CD4-positive, alpha-beta T cell (primary cell): ENCODE results near the gene ARF3. TPM values are rescaled to one million over a fixed set of nuclear protein-coding genes. Genes with fewer than 3 reads are reported as not detected.

Experiments
- ATAC-seq: fragments of 200-7000 bp; cut with Tn5 transposase; one replicate; pipeline ENCODE4 v1.10.0; 2022; ENCODE audit warnings: mild to moderate bottlenecking; ENCODE audit not compliant: poor library complexity
- CTCF ChIA-PET: fragments of 350-600 bp; sonication (Branson Sonifier 250); formaldehyde crosslinking; loops from one replicate; lab custom pipeline; 2021; ENCODE audit warnings: antibody characterized with exemption, inconsistent platforms; lab: Charles Lee
- POLR2A ChIA-PET: fragments of 350-600 bp; sonication (Branson Sonifier 250); formaldehyde crosslinking; loops from one replicate; lab custom pipeline; 2021; ENCODE audit warnings: antibody characterized with exemption, inconsistent platforms; lab: Charles Lee
- DNase-seq, 14 experiments: peaks; one replicate each; pipeline ENCODE4 v3.0.0-alpha.2; 2013 to 2020; ENCODE audit warnings: mixed read lengths in 2 of 14
- H3K27ac ChIP-seq, 2 donors: one replicate each; pipeline versions ENCODE4 v1.5.1 to v1.7.0; 2013; ENCODE audit warnings: low read length in 2 of 2, low read depth in 1 of 2, mild to moderate bottlenecking in 1 of 2
- H3K27me3 ChIP-seq, 2 experiments: 1 replicate in 1 of 2; 2 replicates in 1 of 2; pipeline versions ENCODE4 v1.6.1 to v1.7.0; 2013; ENCODE audit warnings: low read length in 2 of 2, control low read depth in 1 of 2, mild to moderate bottlenecking in 1 of 2, moderate library complexity in 1 of 2; ENCODE audit not compliant: insufficient read depth in 2 of 2, control insufficient read depth in 1 of 2
- H3K36me3 ChIP-seq: one replicate; pipeline ENCODE4 v1.6.1; 2013; ENCODE audit warnings: low read length, control low read depth; ENCODE audit not compliant: insufficient read depth
- H3K4me1 ChIP-seq: one replicate; pipeline ENCODE4 v1.6.1; 2013; ENCODE audit warnings: low read length, control low read depth; ENCODE audit not compliant: insufficient read depth
- H3K4me3 ChIP-seq: one replicate; pipeline ENCODE4 v1.5.1; 2013; ENCODE audit warnings: mild to moderate bottlenecking, low read length, moderate library complexity
- H3K9me3 ChIP-seq, 2 experiments: 1 replicate in 1 of 2; 2 replicates in 1 of 2; pipeline versions ENCODE4 v1.6.1 to v1.7.0; 2013; ENCODE audit warnings: low read length in 2 of 2, mild to moderate bottlenecking in 2 of 2, control low read depth in 1 of 2, moderate library complexity in 1 of 2; ENCODE audit not compliant: control insufficient read depth in 1 of 2, insufficient read depth in 1 of 2
- H3K27ac Mint-ChIP-seq: one replicate; pipeline ENCODE4 v1.8.0; 2020; ENCODE audit warnings: mixed read lengths
- H3K27me3 Mint-ChIP-seq: one replicate; pipeline ENCODE4 v1.8.0; 2021; ENCODE audit warnings: mixed read lengths
- H3K36me3 Mint-ChIP-seq: one replicate; pipeline ENCODE4 v1.8.0; 2021; ENCODE audit warnings: low read depth, mixed read lengths
- H3K4me1 Mint-ChIP-seq: one replicate; pipeline ENCODE4 v1.8.0; 2021; ENCODE audit warnings: low read depth, mixed read lengths
- H3K4me3 Mint-ChIP-seq: one replicate; pipeline ENCODE4 v1.8.0; 2020; ENCODE audit warnings: mild to moderate bottlenecking, mixed read lengths
- H3K9me3 Mint-ChIP-seq: one replicate; pipeline ENCODE4 v1.8.0; 2020; ENCODE audit warnings: mixed read lengths
- intact Hi-C, 2 experiments: fragments of 100-400 bp; cut with DNase I in 1 of 2; cut with micrococcal nuclease in 1 of 2; formaldehyde crosslinking; loops; one replicate each; pipeline versions ENCODE4 v1.15.1 to v1.9.0; 2023 to 2025; cut with DNase I, micrococcal nuclease
- total RNA-seq, 174 experiments: library from RNA in 2 of 174; stranded (reverse) in 2 of 174; gene quantifications; one replicate each; pipeline ENCODE4 v1.2.3 and lab custom pipeline; 2021 to 2026
- TF ChIP-seq, protein P1 (sequence below): fragments of 200-600 bp; IDR thresholded peaks from one replicate; pipeline ENCODE4 v1.8.0; 2022; ENCODE audit warnings: antibody characterized with exemption, mild to moderate bottlenecking

The ARF3 gene
- total RNA-seq, 2 experiments from 2014 or later, result 32.0 to 34.6 TPM

DNA sequence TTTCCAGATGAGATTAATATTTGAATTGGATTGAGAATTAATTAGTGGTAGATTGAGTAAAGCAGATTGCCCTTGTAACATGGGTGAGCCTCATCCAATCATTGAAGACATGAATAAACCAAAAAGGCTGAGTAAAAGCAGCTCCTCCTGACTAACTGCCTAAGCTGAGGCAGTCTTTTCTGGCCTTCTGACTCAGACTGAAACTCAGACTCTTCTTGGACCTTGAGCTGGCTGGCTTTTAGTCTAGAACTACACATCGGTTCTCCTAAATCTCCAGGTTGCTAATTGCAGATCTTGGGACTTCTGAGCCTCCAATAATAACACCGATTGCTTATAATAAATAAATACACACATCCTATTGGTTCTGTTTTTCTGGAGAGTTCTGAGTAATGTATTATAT lies 56.0 kb downstream of the ARF3 start:
- POLR2A ChIA-PET, result interaction anchor here (1.0 to 1.6 kb wide), 2 partner anchors 17 to 45 kb away, joined by 3 read pairs; no protein-coding TSS in a partner anchor

DNA sequence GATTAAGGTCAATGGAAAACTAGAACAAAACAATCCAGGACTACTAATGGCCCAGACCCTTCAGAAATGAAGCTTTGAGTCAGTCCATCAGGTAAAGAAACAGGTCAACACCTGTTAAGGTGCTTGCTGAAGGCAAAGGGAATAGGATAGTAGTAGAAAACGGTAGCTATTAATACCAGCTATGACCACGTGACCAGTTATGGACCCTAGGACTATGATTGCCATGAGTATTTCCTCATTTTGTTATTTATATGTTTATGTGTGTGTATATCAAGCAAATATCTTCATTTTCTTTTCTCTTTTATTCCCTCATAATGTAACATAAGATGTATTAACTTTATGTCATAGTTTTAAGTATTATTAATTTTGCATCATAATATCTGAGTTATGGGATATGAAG lies 57.6 kb downstream of the ARF3 start:
- Mint-ChIP-seq H3K9me3 (no peaks in the 10 kb centered on the region), H3K4me1 (peaks cover 4% of the 10 kb centered on the region), H3K36me3 (no peaks in the 10 kb centered on the region), H3K27me3 (peaks cover 5% of the 10 kb centered on the region), H3K4me3 (no peak overlapping the region), H3K27ac (no peak overlapping the region)
- intact Hi-C loops, result loop anchor here (5.0 kb wide), 2 partner anchors 88 to 98 kb away; partner anchors contain the start of gene DDN (in 1 of the 2)
- ATAC-seq (no peak), DNase-seq (no peak)
- CTCF ChIA-PET, result interaction anchor here (1.3 kb wide), 2 partner anchors 36 to 46 kb away, joined by 3 to 4 read pairs; no protein-coding TSS in a partner anchor
- H3K27ac ChIP-seq, result no peak overlapping the region
- POLR2A ChIA-PET, result no interaction called here
- no peaks in the 10 kb centered on the region for H3K36me3 ChIP-seq
- TF ChIP-seq, protein P1, sequence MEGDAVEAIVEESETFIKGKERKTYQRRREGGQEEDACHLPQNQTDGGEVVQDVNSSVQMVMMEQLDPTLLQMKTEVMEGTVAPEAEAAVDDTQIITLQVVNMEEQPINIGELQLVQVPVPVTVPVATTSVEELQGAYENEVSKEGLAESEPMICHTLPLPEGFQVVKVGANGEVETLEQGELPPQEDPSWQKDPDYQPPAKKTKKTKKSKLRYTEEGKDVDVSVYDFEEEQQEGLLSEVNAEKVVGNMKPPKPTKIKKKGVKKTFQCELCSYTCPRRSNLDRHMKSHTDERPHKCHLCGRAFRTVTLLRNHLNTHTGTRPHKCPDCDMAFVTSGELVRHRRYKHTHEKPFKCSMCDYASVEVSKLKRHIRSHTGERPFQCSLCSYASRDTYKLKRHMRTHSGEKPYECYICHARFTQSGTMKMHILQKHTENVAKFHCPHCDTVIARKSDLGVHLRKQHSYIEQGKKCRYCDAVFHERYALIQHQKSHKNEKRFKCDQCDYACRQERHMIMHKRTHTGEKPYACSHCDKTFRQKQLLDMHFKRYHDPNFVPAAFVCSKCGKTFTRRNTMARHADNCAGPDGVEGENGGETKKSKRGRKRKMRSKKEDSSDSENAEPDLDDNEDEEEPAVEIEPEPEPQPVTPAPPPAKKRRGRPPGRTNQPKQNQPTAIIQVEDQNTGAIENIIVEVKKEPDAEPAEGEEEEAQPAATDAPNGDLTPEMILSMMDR, result no peak
- H3K27me3 ChIP-seq, result no peaks in the 10 kb centered on the region
- no peak overlapping the region for H3K4me3 ChIP-seq
- H3K9me3 ChIP-seq, result no peaks in the 10 kb centered on the region
- H3K4me1 ChIP-seq, result peaks cover 13% of the 10 kb centered on the region

More for the DNA sequence above, 56.0 kb downstream of the ARF3 start:
- DNase-seq (no peak), ATAC-seq (no peak)
- intact Hi-C loops, result loop anchor here (5.0 kb wide), 2 partner anchors 86 to 96 kb away; partner anchors contain the start of gene DDN (in 1 of the 2)
- H3K27me3 Mint-ChIP-seq, result peaks cover 5% of the 10 kb centered on the region
- Histone ChIP-seq H3K9me3 (no peaks in the 10 kb centered on the region), H3K36me3 (no peaks in the 10 kb centered on the region), H3K27ac (no peak overlapping the region), H3K4me1 (peaks cover 13% of the 10 kb centered on the region), H3K4me3 (no peak overlapping the region), H3K27me3 (no peaks in the 10 kb centered on the region)
- no peaks in the 10 kb centered on the region for H3K36me3 Mint-ChIP-seq
- H3K4me1 Mint-ChIP-seq, result peaks cover 4% of the 10 kb centered on the region
- TF ChIP-seq, protein P1, result no peak
- H3K27ac Mint-ChIP-seq, result no peak overlapping the region
- H3K9me3 Mint-ChIP-seq, result no peaks in the 10 kb centered on the region
- CTCF ChIA-PET, result interaction anchor here (1.2 kb wide), 1 partner anchor 11 kb away, joined by 4 read pairs; no protein-coding TSS in a partner anchor
- H3K4me3 Mint-ChIP-seq, result no peak overlapping the region

DNA sequence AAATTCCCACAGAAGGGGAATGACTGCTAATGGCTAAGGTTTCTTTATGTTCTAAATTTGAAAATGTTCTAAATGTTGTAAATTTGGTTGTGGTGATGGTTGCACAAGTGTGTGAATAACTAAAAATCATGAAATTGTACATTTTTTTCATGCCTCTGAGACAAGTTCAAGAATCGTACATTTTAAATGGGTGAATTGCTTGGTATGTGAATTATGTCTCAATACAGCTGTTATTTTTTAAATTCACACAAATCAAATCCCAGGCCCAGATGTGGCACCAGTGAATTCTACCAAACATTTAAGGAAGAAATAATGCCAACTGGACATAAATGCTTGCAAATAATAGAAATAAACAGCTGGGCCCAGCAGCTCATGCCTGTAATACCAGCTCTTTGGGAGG lies 63.0 kb downstream of the ARF3 start:
- H3K9me3 ChIP-seq, result no peaks in the 10 kb centered on the region
- H3K4me1 Mint-ChIP-seq, result peaks cover 5% of the 10 kb centered on the region
- peaks cover 26% of the 10 kb centered on the region for H3K27me3 Mint-ChIP-seq
- H3K27ac ChIP-seq, result no peak overlapping the region
- H3K27ac Mint-ChIP-seq, result no peak overlapping the region
- intact Hi-C loops, result loop anchor here in 1 of 2 experiments (5.0 kb wide), 1 partner anchor 142 kb away; no protein-coding TSS in a partner anchor
- ATAC-seq (no peak), DNase-seq (no peak)
- TF ChIP-seq, protein P1, result no peak
- POLR2A ChIA-PET, result interaction anchor here (0.7 kb wide), 1 partner anchor 973 kb away, joined by 3 read pairs; no protein-coding TSS in a partner anchor
- H3K36me3 Mint-ChIP-seq, result no peaks in the 10 kb centered on the region
- H3K4me1 ChIP-seq, result peaks cover 10% of the 10 kb centered on the region
- H3K36me3 ChIP-seq, result no peaks in the 10 kb centered on the region
- CTCF ChIA-PET, result interaction anchor here (1.3 to 1.5 kb wide), 2 partner anchors 10 to 41 kb away, joined by 3 to 4 read pairs; a partner anchor contains a TSS
- no peak overlapping the region for H3K4me3 Mint-ChIP-seq
- no peaks in the 10 kb centered on the region for H3K9me3 Mint-ChIP-seq
- H3K4me3 ChIP-seq, result no peak overlapping the region
- H3K27me3 ChIP-seq, result peaks cover 10 to 17% of the 10 kb centered on the region in 2 experiments
